ENCODE results near the gene AKT3.

AKT3 gene

DNA sequence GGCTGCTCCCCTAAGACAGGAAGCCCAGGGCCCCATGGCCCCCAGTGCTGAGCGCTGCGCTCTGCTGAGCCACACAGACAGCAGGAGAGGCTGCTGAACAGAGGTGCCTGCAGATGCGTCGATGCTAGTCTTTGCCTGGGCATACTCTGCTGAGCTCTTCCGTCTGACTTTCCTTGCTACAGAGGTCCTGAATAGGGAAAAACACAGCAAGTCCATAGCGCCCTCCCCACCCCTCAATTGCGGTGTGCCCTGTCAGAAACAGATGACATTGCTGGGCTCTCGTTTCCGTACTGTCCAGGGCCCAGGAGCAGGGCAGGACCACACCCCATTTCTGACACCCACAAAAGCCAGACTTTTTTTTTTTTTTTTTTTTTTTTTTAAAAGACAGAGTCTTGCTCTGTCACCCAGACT, 341.7 kb downstream of the AKT3 start:
- DNase-seq (ENCODE audit: low read depth in 2 of 2): no peak

DNA sequence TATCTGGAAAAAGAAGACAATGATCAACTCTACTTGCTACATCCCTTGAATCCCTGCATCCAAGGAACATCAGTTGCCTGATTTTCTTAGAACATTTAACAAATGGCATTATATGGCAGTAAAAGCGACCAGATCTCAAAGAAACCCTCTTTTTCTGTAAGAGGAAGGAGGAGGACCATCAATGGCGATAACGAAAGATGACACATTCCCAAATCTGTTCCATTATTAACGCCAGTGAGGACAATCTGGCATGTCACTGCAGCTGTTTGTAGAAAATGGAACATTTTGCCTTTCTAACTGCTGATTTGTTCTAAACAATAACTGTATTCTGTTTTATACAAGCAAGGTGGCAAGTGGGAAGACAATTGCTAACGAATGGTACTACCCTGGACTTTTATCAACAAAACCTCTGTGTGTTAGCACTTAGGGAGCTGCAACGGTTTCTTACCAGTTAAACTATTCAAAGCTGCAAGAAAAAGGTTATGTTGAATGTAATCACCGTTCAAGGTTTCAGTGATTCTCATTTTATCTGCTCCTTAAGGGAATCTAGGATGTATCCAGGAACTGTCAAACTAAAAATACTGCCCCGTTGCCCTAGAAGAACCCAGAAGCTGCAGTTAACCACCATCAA, 342.3 kb downstream of the AKT3 start:
- no peak for DNase-seq (ENCODE audit: low read depth in 2 of 2)

DNA sequence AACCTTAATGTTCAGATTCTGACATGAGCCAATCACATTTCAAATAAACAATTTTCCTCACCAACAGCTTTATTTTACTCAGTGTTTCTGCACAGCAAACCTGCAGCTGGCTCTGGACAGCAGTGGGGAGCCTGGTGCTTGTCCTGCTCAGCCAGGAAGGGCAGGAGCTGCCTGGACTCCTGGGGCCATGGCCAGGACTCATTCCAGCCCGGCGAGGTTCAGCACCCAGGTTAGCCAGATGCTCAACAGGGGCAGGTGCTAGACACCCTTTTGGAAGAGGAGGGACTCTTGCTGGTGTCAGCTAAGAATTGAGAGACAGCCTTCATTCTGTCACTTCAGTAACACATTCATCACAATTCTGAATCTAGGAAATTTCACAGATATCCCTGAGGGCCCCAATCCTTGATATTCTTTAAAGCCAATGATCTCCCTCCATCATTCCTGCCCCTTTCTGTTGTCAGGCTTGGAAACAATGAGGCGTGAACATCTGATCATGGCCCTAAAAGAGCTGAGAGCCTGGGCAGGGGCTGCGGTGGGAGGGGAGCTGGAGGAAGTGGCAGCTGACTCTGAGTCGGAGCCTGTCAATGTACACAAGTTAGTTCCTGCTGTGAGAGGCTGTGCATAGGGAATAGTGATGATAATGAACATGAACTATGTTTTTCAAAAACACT, 342.9 kb downstream of the AKT3 start:
- no peak for DNase-seq (ENCODE audit: low read depth in 2 of 2)

DNA sequence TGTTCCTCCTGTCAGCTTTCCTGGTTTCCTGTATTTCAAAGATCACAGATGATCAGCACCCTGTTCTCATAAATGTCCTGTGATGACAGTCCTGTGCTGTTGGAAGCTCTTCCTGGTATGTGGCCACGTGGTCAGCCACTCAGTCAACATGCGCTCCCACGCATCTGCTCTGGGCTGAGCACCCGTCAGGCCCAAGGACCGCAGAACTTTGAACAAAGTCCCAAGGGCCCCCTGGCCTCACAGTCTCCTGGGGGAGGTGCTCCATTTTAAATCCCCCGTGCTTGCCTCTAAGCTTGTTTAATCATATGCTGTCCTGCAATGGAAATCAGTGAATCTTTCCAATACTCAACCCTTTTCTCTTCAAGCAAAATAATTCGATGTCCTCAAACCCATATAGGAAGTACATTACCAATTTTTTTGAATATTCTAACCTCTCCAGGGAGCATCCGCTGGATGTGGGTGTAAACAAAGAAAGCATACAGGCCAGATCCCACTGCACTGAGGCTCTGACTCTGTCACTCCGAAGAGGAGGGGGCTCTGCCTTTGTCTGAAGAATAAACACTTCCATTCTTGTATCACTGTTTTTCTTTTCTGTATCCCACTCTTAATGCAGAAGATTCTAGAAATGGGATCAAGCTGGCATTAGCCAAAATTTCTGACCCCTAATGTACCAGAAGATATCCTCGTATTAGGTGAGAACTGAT, 343.9 kb downstream of the AKT3 start:
- no peak for DNase-seq (ENCODE audit: low read depth in 2 of 2)

DNA sequence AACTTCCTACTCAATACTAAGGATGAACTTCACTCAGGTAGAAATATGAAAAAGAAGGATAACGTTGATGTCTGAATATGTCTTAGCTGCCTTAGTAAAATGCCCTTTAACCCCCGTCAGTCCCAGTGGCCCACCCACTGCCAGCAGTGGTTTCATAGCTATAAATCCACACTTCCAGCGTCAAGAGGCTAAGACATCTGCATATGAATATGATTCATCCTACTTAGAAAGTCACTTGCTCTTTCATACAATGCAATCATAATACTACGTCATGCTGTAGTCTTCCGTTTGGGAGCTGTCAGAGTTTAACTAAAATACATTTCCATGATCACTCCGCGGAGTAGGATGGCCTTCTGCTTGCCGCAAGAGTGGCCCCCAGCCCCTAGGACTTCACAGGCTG, 346.9 kb downstream of the AKT3 start:
- DNase-seq (ENCODE audit: low read depth in 2 of 2): no peak

DNA sequence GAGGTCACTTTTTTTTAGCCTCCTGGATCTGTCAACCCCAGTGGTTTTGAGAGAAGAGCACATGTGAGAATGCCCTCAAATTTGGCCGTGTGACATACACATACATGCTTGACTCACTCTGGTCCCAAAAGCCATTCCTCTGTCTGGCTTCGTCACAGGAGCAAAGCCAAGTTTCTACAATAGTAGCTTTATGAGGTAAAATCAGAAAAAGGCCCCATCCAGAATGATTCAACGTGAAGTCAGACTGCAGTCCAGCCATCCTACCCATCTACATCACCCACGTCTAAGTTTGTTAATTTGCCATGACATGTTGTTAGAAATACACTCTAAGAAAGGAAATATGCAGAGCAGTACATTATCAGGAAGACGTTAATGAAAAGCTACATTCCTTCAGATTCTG, 349.0 kb downstream of the AKT3 start:
- DNase-seq (ENCODE audit: low read depth in 2 of 2): no peak

DNA sequence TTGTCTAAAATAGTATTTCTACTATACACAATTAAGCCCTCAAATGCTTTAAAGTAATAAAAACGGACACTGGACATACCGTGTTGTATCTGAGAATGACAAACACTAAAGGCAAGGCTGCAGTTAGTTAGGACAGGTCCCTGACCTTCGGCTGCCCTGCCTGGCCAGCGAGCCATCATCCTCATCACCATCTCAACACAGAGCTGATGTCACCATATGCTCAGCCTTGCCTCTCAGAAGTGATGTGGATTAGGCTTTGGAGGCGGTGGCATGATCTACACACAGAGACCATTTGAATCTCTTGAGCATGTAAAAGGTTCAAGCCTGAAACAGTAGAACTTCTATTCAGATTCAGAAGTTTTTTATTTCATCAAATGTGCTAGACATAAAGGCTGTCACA, 349.5 kb downstream of the AKT3 start:
- no peak for DNase-seq (ENCODE audit: low read depth in 2 of 2)

DNA sequence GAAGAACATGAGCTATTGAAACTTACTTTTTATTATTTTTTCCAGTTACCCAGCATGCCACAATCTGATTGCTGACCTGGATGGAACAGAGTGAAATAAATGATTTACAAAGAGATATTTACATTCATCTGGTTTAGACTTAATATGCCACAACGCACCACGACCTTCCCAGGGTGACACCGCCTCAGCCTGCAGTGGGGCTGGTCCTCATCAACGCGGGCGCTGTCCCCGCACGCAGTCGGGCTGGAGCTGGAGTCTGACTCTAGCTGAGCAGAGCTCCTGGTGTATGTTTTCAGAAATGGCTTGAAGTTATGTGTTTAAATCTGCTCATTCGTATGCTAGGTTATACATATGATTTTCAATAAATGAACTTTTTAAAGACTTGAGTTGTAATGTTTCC, 350.3 kb downstream of the AKT3 start:
- no peak for DNase-seq (ENCODE audit: low read depth in 2 of 2)

DNA sequence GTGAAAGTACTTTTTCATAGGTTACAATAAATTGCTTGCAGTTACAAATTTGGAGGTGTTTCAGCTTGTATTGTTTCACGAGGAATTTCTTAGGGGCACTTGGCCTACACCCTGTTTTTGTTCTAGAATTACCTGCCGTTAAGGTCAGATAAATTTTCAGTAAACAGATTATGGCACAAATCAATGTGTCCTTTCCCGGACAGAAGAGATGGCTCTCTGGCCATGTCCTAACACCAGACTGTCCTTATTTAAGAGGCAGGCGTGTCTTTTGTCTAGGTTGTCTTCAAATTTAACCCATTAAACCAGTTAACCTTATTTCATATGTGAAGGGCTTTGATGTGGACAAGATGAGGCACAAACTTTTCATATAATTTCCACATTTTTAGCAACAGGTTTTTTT, 350.8 kb downstream of the AKT3 start:
- DNase-seq (ENCODE audit: low read depth in 2 of 2): no peak

DNA sequence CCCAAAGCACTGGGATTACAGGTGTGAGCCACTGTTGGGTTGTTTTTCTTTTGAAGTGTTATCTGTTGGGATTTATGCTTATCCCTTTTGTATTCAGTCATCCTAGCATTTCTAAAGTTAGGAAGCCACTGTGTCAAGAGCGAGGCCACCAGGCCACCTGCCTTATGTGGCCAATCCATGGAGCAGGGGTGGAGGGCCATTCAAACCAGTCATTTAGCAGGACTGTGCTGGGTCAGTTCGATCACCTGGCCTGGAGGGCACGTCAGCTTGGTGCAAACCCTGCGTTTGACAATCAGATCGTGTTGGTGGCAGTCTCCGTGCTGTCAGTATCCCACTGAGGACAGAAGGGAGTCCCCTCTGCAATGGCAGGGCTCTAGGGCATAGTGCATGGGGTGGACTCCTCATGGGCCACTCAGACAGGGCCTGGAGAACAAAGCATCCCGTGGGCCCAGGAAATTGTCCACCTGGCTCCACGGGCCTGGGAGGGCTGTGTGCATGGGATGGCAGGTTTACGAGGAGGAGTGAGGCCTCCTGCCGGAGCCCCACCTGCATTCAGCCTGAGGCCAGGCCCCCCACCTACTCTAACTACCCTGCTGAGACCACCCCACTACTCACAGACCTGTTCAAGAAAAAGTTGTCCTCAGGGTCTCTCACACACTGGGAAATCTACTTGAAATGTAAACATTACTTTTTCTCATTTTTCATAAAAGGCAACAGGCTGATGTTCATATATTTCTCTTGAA, 351.9 kb downstream of the AKT3 start:
- DNase-seq (ENCODE audit: low read depth in 2 of 2): no peak

DNA sequence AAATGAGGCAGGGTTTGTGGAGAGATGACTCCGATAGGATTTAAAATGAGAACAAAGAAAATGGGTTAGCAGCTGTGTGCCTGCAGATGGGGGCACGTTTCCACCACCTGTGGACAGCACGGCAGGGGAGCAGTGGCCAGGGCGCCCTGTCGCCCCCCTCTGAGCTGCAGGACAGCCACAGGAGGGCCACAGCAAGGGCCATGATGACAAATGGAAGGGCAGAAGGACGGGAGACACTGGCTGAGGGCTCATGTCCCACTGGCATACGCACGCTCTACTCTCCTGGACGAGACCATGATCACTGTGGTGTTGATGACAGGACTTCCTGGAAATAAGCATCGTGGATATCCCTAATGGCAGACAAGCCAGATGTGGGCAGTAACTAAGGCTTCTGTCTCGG, 353.2 kb downstream of the AKT3 start:
- DNase-seq (ENCODE audit: low read depth in 2 of 2): no peak

DNA sequence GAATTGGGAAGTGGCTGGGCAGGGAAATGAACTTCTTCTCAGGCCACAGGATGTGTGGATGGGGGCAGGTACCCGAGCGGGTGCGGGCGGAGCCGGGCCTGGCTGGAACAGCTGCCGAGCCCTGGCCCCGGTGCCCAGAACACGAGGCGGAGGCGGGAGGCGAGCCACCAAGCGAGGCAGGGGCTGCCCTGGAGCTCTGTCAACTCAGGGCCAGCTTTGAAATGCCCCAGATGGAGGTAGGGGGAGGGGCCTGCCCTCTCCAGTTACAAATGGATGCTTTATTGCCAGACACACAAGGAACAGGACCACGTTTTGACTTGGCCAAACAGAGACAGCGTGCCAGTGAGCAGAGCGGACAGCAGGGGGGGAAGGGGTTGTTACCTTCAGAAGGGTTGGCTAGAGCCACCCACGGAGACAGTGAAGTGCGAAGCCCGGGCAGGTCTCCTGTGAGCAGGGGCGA, 353.8 kb downstream of the AKT3 start:
- DNase-seq (ENCODE audit: low read depth in 2 of 2): no peak

DNA sequence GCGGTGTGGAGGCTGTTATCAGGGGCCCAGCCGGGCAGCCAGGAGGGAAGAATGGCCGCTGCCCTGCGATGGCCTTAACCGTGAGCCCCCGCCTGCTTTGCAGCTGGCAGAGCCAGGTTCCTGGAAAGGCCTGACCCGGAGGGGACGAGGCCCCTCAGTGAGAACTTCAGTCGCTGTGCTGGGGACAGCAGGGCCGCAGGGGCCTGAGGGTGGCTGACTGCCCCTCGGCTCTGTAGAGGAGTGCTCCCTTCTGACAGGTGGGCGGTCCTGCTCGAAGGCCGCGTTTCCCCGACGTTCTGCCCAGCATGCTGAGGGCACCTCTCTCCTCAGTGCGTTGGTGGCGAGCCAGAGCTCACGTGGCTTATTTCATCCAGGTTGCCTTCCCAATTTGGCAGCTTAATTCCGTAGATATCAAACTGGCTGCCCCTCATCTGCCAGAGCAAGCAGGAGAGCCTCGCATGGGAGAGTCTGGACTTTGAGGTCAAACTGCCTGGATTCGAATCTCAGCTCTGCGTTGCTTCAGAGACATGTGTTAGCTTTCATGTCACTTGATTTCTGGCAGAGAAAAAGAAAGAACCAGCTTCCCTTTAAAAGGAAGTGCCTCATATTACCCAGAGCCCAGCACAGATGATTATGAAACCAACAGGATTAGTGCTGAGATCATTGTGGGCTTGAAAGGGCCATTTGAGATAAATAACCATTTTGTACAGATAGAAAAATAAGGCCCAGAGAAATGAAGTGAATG, 354.4 kb downstream of the AKT3 start:
- no peak for DNase-seq (ENCODE audit: low read depth in 2 of 2)

DNA sequence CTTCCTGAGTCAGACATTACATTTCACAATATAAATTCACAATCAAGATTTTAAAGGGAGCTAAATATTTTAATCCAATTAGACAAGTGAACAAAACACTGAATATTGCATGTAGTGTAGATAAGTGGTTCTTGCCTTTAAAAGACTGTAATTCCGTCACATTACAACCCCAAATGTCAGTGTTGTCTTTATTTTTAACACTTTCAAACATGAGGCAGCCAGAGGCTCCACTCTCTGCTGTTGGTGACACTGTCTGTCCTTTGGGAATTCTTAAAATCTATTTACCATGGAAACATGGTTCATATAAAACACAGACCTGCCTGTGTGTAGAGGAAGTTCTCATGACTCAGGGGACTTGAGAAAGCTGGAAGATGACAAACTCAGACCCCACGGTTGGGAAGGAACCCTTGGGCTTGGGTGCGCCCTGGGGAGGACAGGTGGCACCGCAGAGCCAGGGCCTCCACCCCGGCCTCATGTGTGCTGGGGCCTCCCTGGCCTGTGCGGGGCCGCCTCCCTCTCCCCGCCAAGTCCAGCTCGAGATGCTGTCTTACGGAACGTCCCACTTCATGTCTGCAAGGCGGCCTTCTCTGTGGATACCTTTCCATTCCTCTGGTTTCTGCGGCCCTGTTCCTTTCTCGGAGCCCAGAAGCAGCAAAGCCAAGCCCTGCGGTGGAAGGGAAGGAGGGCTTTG, 355.2 kb downstream of the AKT3 start:
- no peak for DNase-seq (ENCODE audit: low read depth in 2 of 2)

DNA sequence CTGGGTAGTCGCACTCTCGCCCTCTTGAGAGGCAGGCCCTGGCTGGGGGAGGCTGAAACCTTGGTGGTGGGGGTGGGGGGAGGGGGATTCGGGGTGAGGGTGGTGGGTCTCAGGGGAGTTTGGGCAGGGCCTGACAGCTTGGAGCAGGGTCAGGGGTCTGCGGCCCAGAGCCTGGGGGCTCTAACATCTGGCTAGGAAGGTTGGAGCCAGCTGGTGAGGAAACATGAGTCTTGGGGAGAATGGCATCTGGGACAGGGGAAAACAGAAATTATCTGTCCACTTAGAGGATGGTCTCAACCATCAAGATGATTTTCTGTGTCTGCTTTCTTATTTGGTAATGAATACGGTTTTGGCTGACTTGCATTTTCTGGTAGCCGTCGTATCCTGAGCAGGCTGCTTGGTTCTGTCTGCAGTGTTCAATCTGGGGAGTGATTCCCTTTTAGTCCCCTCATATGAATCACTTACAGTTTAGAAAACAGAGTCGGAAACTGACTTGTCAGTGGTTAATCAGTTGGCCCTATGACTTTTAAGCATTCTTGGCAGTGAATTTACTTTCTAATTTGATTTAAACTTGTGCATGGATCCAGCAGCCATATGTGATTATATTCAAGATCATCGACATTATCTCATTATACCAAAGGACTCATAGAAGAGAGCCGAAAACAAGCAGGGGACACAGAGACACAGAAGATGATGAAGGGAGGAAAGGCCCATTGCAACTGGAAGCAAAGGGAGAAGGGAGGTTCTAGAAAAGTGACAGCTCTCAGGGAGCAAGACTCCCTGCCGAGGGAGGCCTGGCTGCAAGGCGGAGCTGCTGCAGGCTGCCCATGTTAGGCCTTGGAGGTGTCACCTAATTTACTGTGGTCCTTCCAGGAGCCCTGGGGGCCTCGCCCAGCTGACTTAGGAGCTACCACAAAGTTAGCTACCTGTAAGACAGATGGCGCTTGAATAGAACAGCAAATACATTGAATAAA, 356.6 kb downstream of the AKT3 start:
- DNase-seq (ENCODE audit: low read depth in 2 of 2): no peak

DNA sequence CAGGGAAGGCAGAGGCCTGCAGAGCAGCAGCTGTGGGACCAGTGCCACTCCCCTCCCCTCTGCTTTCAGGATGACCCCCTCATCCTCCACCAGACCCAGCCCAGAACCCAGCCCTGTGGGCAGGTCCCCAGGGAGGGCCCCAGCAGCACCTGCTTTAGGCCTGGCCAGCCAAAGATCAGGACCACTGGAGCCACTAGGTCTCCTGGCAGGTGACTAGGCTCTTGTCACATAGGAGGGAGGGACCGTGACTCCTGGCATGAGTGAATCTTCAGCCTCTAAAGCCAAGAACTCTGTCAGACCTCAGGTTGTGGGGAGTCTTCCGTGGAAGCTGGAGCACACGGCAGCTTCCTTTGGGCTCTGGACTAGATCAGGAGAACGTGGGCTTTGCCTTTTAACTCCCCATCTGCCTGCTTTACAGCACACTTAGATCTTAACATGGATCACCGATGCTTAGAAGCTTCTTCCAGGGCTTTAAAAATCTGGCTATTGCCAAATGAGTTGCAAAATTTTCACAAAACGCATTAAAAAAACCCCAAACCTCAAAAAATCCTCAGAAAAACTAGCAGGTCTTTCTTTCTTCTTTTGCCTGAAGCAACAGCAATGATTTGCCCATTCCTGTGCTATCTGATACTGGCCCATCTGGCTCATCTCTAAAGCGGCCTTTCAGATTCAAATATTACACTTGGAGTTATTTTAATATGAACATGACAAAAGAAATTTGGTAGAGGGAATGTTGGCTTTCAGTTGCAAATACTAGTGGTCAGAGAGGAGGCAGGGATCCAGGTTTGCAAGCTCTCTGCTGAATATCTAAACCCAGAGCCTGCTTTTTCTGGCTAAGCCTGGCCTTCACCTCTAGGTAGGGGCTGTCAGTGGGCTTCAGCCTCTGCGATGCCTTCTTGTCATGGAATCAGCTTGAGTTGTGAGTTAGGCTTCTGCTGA, 359.0 kb downstream of the AKT3 start:
- no peak for DNase-seq (ENCODE audit: low read depth in 2 of 2)

DNA sequence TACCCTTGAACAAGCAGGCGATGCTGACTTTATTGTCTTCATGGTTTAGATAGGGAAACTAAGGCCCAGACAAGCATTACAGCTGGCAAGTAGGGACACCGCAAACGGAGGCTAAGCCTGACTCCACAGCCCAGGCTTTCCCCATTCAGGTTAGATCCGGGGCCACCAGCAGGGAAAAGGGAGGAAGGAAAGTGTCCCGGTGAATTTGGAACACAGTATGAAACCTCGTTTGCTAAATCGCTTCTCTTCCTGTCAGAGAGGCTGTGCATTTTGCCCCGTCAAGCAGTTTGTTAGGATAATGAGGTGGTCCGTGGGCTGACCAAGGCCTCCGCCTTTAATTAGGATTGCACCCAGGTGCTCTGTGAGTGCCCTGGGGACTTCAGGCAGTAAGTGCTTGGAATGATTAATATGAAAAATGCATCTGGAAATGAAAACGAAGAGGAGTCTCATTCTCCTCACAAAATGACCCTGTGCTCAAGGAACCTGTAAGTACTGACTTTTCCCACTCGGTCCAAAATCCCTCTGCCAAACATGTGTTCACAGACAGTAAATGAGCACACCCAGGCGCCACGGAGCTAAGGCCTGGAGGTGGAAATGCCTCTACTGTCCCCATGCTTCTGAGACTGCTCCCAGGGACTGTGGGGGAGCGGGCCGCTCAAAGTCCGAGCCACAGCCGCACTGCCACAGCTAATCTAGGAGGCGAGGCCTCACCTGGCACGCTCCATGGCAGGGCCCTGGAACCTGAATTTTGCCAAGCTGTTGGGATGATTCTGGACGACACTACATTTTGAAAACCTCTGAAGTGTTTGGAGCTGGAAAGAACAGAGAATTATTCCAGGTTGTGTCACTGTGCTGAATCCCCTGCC, 360.1 kb downstream of the AKT3 start:
- DNase-seq (ENCODE audit: low read depth in 2 of 2): no peak

DNA sequence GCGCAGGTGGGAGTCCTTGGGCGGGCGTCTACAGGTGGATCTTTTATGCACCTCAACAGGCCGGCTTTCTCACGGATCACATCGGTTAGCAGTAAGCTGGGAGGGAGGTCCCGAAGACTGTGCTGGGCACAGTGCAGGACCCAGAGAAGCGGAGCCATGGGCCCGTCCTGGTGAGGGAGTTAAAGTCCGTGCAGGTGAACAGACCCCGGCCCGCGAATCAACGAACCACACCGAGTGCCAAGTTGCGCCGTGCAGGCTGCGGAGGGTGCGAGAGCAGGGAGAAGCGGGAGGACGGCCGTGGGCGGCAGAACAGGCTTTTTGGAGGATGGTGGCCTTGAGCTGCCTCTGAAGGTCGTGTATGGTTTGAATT, 360.9 kb downstream of the AKT3 start:
- DNase-seq (ENCODE audit: low read depth in 2 of 2): no peak

Measured in stimulated activated CD4-positive, alpha-beta T cell treated with anti-CD3 and anti-CD28 coated beads, Interleukin-12 subunit alpha, Interleukin-12 subunit beta, amount 100 ng/mL, for 24 hours (primary cell).